GM21576 (cell line): ENCODE data around the gene HOXC10.

ENCODE experiments used
- ATAC-seq: cut with Tn5 transposase; IDR thresholded peaks from one replicate; pipeline ENCODE4 v1.9.1; 2021; ENCODE audit warnings: mild to moderate bottlenecking, moderate library complexity; ENCODE audit not compliant: unreplicated experiment

The HOXC10 gene

GRCh38 chr12:53964315-53964713 lies 20.6 kb upstream of the HOXC10 start:
- ATAC-seq, result no peak

- no peak for ATAC-seq
Observed at GRCh38 chr12:53965281-53966084, 19.5 kb upstream of the HOXC10 start.

GRCh38 chr12:53966085-53966384 lies 18.9 kb upstream of the HOXC10 start:
- ATAC-seq, result no peak

- ATAC-seq, result no peak
Observed at GRCh38 chr12:53966385-53967133, 18.4 kb upstream of the HOXC10 start.

- ATAC-seq, result no peak
Observed at GRCh38 chr12:53967421-53967925, 17.5 kb upstream of the HOXC10 start.

GRCh38 chr12:53968214-53969127 lies 16.5 kb upstream of the HOXC10 start:
- ATAC-seq, result no peak

- no peak for ATAC-seq
Observed at GRCh38 chr12:53969588-53970259, 15.2 kb upstream of the HOXC10 start.

- no peak for ATAC-seq
Observed at GRCh38 chr12:53970451-53970850, 14.5 kb upstream of the HOXC10 start.

GRCh38 chr12:53971129-53971528 lies 13.8 kb upstream of the HOXC10 start:
- ATAC-seq, result no peak

- no peak for ATAC-seq
Observed at GRCh38 chr12:53971686-53972085, 13.3 kb upstream of the HOXC10 start.

- ATAC-seq, result no peak
Observed at GRCh38 chr12:53972152-53972702, 12.7 kb upstream of the HOXC10 start.

GRCh38 chr12:53972722-53973235 lies 12.2 kb upstream of the HOXC10 start, which contains the start of gene HOXC11:
HOXC11 (plus strand) TSS chr12:53973126; CDS start chr12:53973242, 116 bp downstream.
- no peak for ATAC-seq

- ATAC-seq, result no peak
Observed at GRCh38 chr12:53973236-53974042, 11.5 kb upstream of the HOXC10 start.

GRCh38 chr12:53974084-53975063 lies 10.6 kb upstream of the HOXC10 start, which contains the start of gene HOTAIR:
HOTAIR (minus strand) TSS chr12:53974954.
- ATAC-seq, result no peak

GRCh38 chr12:53975064-53975471 lies 9.9 kb upstream of the HOXC10 start:
- ATAC-seq, result no peak

GRCh38 chr12:53975479-53976152 lies 9.3 kb upstream of the HOXC10 start:
- ATAC-seq, result no peak

- no peak for ATAC-seq
Observed at GRCh38 chr12:53976172-53976822, 8.6 kb upstream of the HOXC10 start.
